Measurements from ENCODE around the gene KRTAP20-2. TPM values are rescaled to one million over a fixed set of nuclear protein-coding genes. Genes with fewer than 3 reads are reported as not detected.

The KRTAP20-2 gene
- total and polyA plus RNA-seq, 8 donors, result not detected

- TF ChIP-seq CTCF (IDR thresholded peaks at IDR 0.05), result no peak
- Histone ChIP-seq H3K36me3 (no peaks in the 10 kb centered on the region), H3K9me3 (peaks cover 0 to 6% of the 10 kb centered on the region in 2 donors), H3K4me3 (no peak overlapping the region), H3K27ac (no peak overlapping the region), H3K4me1 (no peaks in the 10 kb centered on the region), H3K27me3 (no peaks in the 10 kb centered on the region)
- ATAC-seq (no peak), DNase-seq (no peak)
- intact Hi-C loops (cut with DNase I), result no loop called here
These were observed 14.9 kb upstream of the KRTAP20-2 start for GRCh38 chr21:30620080-30620479.

- no peak for TF ChIP-seq CTCF (IDR thresholded peaks at IDR 0.05)
- Histone ChIP-seq H3K9me3 (peaks cover 0 to 11% of the 10 kb centered on the region in 2 donors), H3K4me3 (no peak within 1 kb of the TSS), H3K4me1 (no peaks in the 10 kb centered on the region), H3K27me3 (no peaks in the 10 kb centered on the region), H3K27ac (no peak within 1 kb of the TSS), H3K36me3 (no peaks in the 10 kb centered on the region)
- ATAC-seq, result no peak
- no peak for DNase-seq
- intact Hi-C loops (cut with DNase I), result no loop called here
These were observed 14.5 kb upstream of the KRTAP20-2 start, which contains the start of gene KRTAP20-4 for GRCh38 chr21:30620522-30620921. Gene KRTAP20-4 (plus strand): TSS chr21:30620627.

GRCh38 chr21:30623362-30623761 is 11.6 kb upstream of the KRTAP20-2 start:
- ATAC-seq, result no peak
- DNase-seq, result no peak
- no peak for TF ChIP-seq CTCF (IDR thresholded peaks at IDR 0.05)
- no peak overlapping the region for H3K4me3 ChIP-seq
- no peaks in the 10 kb centered on the region for H3K4me1 ChIP-seq
- H3K9me3 ChIP-seq, result peaks cover 0 to 15% of the 10 kb centered on the region in 2 donors
- no peaks in the 10 kb centered on the region for H3K27me3 ChIP-seq
- no peak overlapping the region for H3K27ac ChIP-seq
- intact Hi-C loops (cut with DNase I), result no loop called here
- no peaks in the 10 kb centered on the region for H3K36me3 ChIP-seq

GRCh38 chr21:30625449-30626165 is 9.4 kb upstream of the KRTAP20-2 start:
- intact Hi-C loops (cut with DNase I), result no loop called here
- Histone ChIP-seq H3K36me3 (no peaks in the 10 kb centered on the region), H3K27ac (no peak overlapping the region), H3K27me3 (no peaks in the 10 kb centered on the region), H3K4me1 (no peaks in the 10 kb centered on the region), H3K9me3 (peaks cover 0 to 15% of the 10 kb centered on the region in 2 donors), H3K4me3 (no peak overlapping the region)
- DNase-seq (peak in 1 of 4 donors; percentile 34), ATAC-seq (no peak)
- no peak for TF ChIP-seq CTCF (IDR thresholded peaks at IDR 0.05)

- TF ChIP-seq CTCF (IDR thresholded peaks at IDR 0.05), result no peak
- no peaks in the 10 kb centered on the region for H3K27me3 ChIP-seq
- no peak for ATAC-seq
These were observed 6.9 kb upstream of the KRTAP20-2 start for GRCh38 chr21:30628109-30628508.

More at GRCh38 chr21:30628109-30628508, 6.9 kb upstream of the KRTAP20-2 start:
- no peak overlapping the region for H3K4me3 ChIP-seq
- H3K36me3 ChIP-seq, result no peaks in the 10 kb centered on the region
- intact Hi-C loops (cut with DNase I), result no loop called here
- DNase-seq, result no peak
- peaks cover 0 to 15% of the 10 kb centered on the region in 2 donors for H3K9me3 ChIP-seq
- no peak overlapping the region for H3K27ac ChIP-seq
- no peaks in the 10 kb centered on the region for H3K4me1 ChIP-seq
